Esophagus muscularis mucosa (tissue), 4 donors: ENCODE data around the gene SMIM17.

ENCODE experiments used
- EP300 ChIP-seq: sonication (generic); formaldehyde crosslinking; IDR thresholded peaks from one replicate; pipeline ENCODE4 v1.6.1; 2017; ENCODE audit warnings: antibody characterized with exemption
- POLR2A ChIP-seq: fragments of 450-650 bp; IDR thresholded peaks from one replicate; pipeline ENCODE4 v1.6.1; 2017; ENCODE audit warnings: antibody characterized with exemption, moderate library complexity, mild to moderate bottlenecking, low read depth
- TF ChIP-seq, protein P1 (sequence below), 3 experiments: fragments of 200-600 bp in 2 of 3; fragments of 450-650 bp in 1 of 3; sonication (generic) in 2 of 3; IDR thresholded peaks; one replicate each; pipeline ENCODE4 v1.5.1; 2017 to 2019; ENCODE audit warnings: antibody characterized with exemption in 3 of 3, mild to moderate bottlenecking in 2 of 3, moderate library complexity in 1 of 3

DNA sequence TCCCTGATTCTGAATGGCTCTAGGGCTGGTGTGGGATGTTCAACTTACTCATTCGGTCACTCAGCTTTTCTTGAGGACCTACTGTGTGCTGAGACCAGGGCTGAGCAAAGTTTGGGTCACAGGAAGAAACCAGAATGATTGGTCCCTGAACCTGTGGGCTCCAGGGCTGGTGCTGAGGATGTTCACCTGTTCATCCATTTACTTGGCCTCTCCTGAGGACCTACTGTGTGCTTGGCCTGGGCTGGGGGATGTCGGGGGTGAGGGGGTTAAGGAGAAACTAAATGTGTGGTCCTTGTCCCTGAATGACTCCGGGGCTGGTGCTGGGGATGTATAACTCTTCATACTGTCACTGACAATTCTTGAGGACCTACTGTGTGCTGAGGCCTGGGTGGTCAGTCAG is 18.3 kb downstream of the SMIM17 start:
- TF ChIP-seq POLR2A (no peak), EP300 (no peak)
- TF ChIP-seq, protein P1, sequence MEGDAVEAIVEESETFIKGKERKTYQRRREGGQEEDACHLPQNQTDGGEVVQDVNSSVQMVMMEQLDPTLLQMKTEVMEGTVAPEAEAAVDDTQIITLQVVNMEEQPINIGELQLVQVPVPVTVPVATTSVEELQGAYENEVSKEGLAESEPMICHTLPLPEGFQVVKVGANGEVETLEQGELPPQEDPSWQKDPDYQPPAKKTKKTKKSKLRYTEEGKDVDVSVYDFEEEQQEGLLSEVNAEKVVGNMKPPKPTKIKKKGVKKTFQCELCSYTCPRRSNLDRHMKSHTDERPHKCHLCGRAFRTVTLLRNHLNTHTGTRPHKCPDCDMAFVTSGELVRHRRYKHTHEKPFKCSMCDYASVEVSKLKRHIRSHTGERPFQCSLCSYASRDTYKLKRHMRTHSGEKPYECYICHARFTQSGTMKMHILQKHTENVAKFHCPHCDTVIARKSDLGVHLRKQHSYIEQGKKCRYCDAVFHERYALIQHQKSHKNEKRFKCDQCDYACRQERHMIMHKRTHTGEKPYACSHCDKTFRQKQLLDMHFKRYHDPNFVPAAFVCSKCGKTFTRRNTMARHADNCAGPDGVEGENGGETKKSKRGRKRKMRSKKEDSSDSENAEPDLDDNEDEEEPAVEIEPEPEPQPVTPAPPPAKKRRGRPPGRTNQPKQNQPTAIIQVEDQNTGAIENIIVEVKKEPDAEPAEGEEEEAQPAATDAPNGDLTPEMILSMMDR (IDR thresholded peaks at IDR 0.05), result no peak
